ENCODE results near the gene ZBTB4. TPM values are rescaled to one million over a fixed set of nuclear protein-coding genes. Genes with fewer than 3 reads are reported as not detected.
"Not testable (repeated sequence)": the region's sequence is repeated elsewhere in the genome, so short reads cannot be mapped to it uniquely, and the experiment has no call there.

The ZBTB4 gene
- total RNA-seq, 1 donor from 2014 or later = 60.3 TPM

GRCh38 chr17:7477392-7478275 lies 1.8 kb downstream of the ZBTB4 start:
- intact Hi-C loops (cut with DNase I) = no loop called here
- DNase-seq (peak; percentile 66), ATAC-seq (ENCODE audit: poor library complexity) (peak; percentile 21)

GRCh38 chr17:7476951-7477350 lies 2.5 kb downstream of the ZBTB4 start:
- ATAC-seq (ENCODE audit: poor library complexity) (no peak), DNase-seq (peak; percentile 33)
- intact Hi-C loops (cut with DNase I) = no loop called here

GRCh38 chr17:7476494-7476893 lies 2.9 kb downstream of the ZBTB4 start:
- intact Hi-C loops (cut with DNase I) = no loop called here
- DNase-seq (peak; percentile 2), ATAC-seq (ENCODE audit: poor library complexity) (no peak)

- DNase-seq (peak; percentile 73), ATAC-seq (ENCODE audit: poor library complexity) (peak; percentile 53)
- intact Hi-C loops (cut with DNase I) = no loop called here
Measured at GRCh38 chr17:7475764-7476422, 3.5 kb downstream of the ZBTB4 start.

- ATAC-seq (ENCODE audit: poor library complexity); intact Hi-C loops (cut with DNase I): not testable (repeated sequence)
Measured at GRCh38 chr17:7474767-7475166, 4.7 kb downstream of the ZBTB4 start.

GRCh38 chr17:7471729-7472128 lies 7.7 kb downstream of the ZBTB4 start:
- intact Hi-C loops (cut with DNase I) = no loop called here
- ATAC-seq (ENCODE audit: poor library complexity) (no peak), DNase-seq (no peak)

More at GRCh38 chr17:7474767-7475166, 4.7 kb downstream of the ZBTB4 start:
- peak; percentile 34 for DNase-seq

GRCh38 chr17:7470457-7470973 lies 8.9 kb downstream of the ZBTB4 start:
- ATAC-seq (ENCODE audit: poor library complexity); intact Hi-C loops (cut with DNase I): not testable (repeated sequence)
- DNase-seq = peak; percentile 6

- intact Hi-C loops (cut with DNase I); ATAC-seq (ENCODE audit: poor library complexity): not testable (repeated sequence)
- peak; percentile 36 for DNase-seq
Measured at GRCh38 chr17:7469843-7470242, 9.6 kb downstream of the ZBTB4 start.

GRCh38 chr17:7468804-7469389 lies 10.5 kb downstream of the ZBTB4 start:
- intact Hi-C loops (cut with DNase I) = no loop called here
- DNase-seq (no peak), ATAC-seq (ENCODE audit: poor library complexity) (no peak)

- DNase-seq (no peak), ATAC-seq (ENCODE audit: poor library complexity) (no peak)
- intact Hi-C loops (cut with DNase I) = no loop called here
Measured at GRCh38 chr17:7468290-7468689, 11.1 kb downstream of the ZBTB4 start.

GRCh38 chr17:7467498-7467897 lies 11.9 kb downstream of the ZBTB4 start:
- intact Hi-C loops (cut with DNase I) = no loop called here
- ATAC-seq (ENCODE audit: poor library complexity) = no peak

GRCh38 chr17:7466639-7467341 lies 12.6 kb downstream of the ZBTB4 start:
- ATAC-seq (ENCODE audit: poor library complexity) (peak; percentile 62), DNase-seq (peak; percentile 88)
- intact Hi-C loops (cut with DNase I) = no loop called here

More at GRCh38 chr17:7467498-7467897, 11.9 kb downstream of the ZBTB4 start:
- no peak for DNase-seq

- intact Hi-C loops (cut with DNase I) = no loop called here
- ATAC-seq (ENCODE audit: poor library complexity) (no peak), DNase-seq (no peak)
Measured at GRCh38 chr17:7466318-7466638, 13.2 kb downstream of the ZBTB4 start.

GRCh38 chr17:7465597-7466275 lies 13.7 kb downstream of the ZBTB4 start:
- DNase-seq = no peak
- no peak for ATAC-seq (ENCODE audit: poor library complexity)
- intact Hi-C loops (cut with DNase I) = no loop called here

GRCh38 chr17:7464081-7464480 lies 15.3 kb downstream of the ZBTB4 start:
- DNase-seq (no peak), ATAC-seq (ENCODE audit: poor library complexity) (no peak)
- intact Hi-C loops (cut with DNase I) = no loop called here

- no peak for DNase-seq
- ATAC-seq (ENCODE audit: poor library complexity) = no peak
- intact Hi-C loops (cut with DNase I) = no loop called here
Measured at GRCh38 chr17:7463372-7463846, 16.0 kb downstream of the ZBTB4 start.

- no peak for ATAC-seq (ENCODE audit: poor library complexity)
- intact Hi-C loops (cut with DNase I) = no loop called here
- no peak for DNase-seq
Measured at GRCh38 chr17:7462474-7463371, 16.7 kb downstream of the ZBTB4 start.
